Measurements from ENCODE around the gene KLHDC2. TPM values are rescaled to one million over a fixed set of nuclear protein-coding genes. Genes with fewer than 3 reads are reported as not detected.
"Not testable (repeated sequence)": the region's sequence is repeated elsewhere in the genome, so short reads cannot be mapped to it uniquely, and the experiment has no call there.

KLHDC2 gene
- polyA plus RNA-seq (17.7 to 34.0 TPM (median 29.7 TPM) in 3 replicates), polyA minus RNA-seq (4.0 to 30.4 TPM (median 15.4 TPM) in 3 replicates)
- 21.2 TPM for polyA plus RNA-seq (2011; ENCODE audit: low read depth)
- 16.2 and 28.2 TPM in 2 replicates for polyA plus RNA-seq (2011; cell fraction: cytosol; rRNA removed)
- 32.8 and 44.2 TPM in 2 replicates for polyA plus RNA-seq (2011; cell fraction: nucleus; rRNA removed)
- polyA plus RNA-seq (2012; ENCODE audit: low replicate concordance), result 17.7 and 39.0 TPM in 2 replicates
- polyA minus RNA-seq (2011; cell fraction: cytosol; rRNA and poly(A)+ RNA removed), result 23.8 TPM
- 13.3 and 19.9 TPM in 2 replicates for polyA minus RNA-seq (2011; cell fraction: nucleus; rRNA and poly(A)+ RNA removed)

- peaks cover 22% of the 10 kb centered on the region for H3K4me1 ChIP-seq (ENCODE audit: control insufficient read depth, extremely low read depth, insufficient read depth, low read length)
- H3K27ac ChIP-seq (ENCODE audit: control insufficient read depth, insufficient read depth, low read length), result peak within 1 kb of the TSS; percentile 98
- FAIRE-seq (no peak), DNase-seq (ENCODE audit: low read depth, low spot score) (no peak)
- H3K4me2 ChIP-seq (ENCODE audit: control insufficient read depth, extremely low read depth, insufficient read depth, low read depth, low read length), result peak within 1 kb of the TSS; percentile 94
- H2AFZ ChIP-seq (ENCODE audit: control insufficient read depth, low read length), result peak within 1 kb of the TSS; percentile 91
- no peaks in the 10 kb centered on the region for H3K9me3 ChIP-seq (ENCODE audit: control insufficient read depth, low read depth, low read length)
- H3K79me2 ChIP-seq (ENCODE audit: control insufficient read depth, insufficient read depth, low read length), result peaks cover 14% of the 10 kb centered on the region
- H3K27me3 ChIP-seq (ENCODE audit: control insufficient read depth, extremely low read depth, insufficient read depth, low read length), result no peaks in the 10 kb centered on the region
- H3K9me1 ChIP-seq (ENCODE audit: control insufficient read depth, extremely low read depth, insufficient read depth, low read length), result no peaks in the 10 kb centered on the region
- dilution Hi-C loops (cut with MboI; ENCODE audit: extremely low pct_ligation_motif_present, low sequenced_read_pairs), result no loop called here
- peak within 1 kb of the TSS; percentile 99 for H3K9ac ChIP-seq (ENCODE audit: control insufficient read depth, extremely low read depth, insufficient read depth, low read length)
- H3K4me3 ChIP-seq (ENCODE audit: control insufficient read depth in 2 of 3, extremely low read depth in 1 of 3, insufficient read depth in 2 of 3, low read depth in 1 of 3, low read length in 3 of 3), result peak within 1 kb of the TSS; percentile 77 to 94 (median 94)
- TF ChIP-seq CTCF (optimal IDR thresholded peaks at IDR 0.05 in 1 of 3, IDR thresholded peaks at IDR 0.05 in 1 of 3, conservative IDR thresholded peaks at IDR 0.05 in 1 of 3; ENCODE audit: extremely low read depth in 1 of 3, insufficient read depth in 2 of 3, low read length in 3 of 3) (peak in 2 of 3 experiments; percentile 17 to 65), EZH2 (IDR thresholded peaks at IDR 0.05; ENCODE audit: low read length) (no peak)
- H3K36me3 ChIP-seq (ENCODE audit: control insufficient read depth in 2 of 2, extremely low read depth in 1 of 2, insufficient read depth in 2 of 2, low read length in 2 of 2), result no peaks in the 10 kb centered on the region
- no peaks in the 10 kb centered on the region for H4K20me1 ChIP-seq (ENCODE audit: control insufficient read depth, extremely low read depth, insufficient read depth, low read length)
Measured at GRCh38 chr14:49767571-49768300, at the start of gene KLHDC2. KLHDC2 (plus strand) TSS chr14:49768153; CDS start chr14:49768469, 316 bp downstream.

GRCh38 chr14:49720744-49721143 lies 47.2 kb upstream of the KLHDC2 start:
- H3K27me3 ChIP-seq (ENCODE audit: control insufficient read depth, extremely low read depth, insufficient read depth, low read length), result no peaks in the 10 kb centered on the region
- FAIRE-seq (no peak), DNase-seq (ENCODE audit: low read depth, low spot score) (no peak)
- dilution Hi-C loops (cut with MboI; ENCODE audit: extremely low pct_ligation_motif_present, low sequenced_read_pairs), result no loop called here
- no peaks in the 10 kb centered on the region for H3K4me1 ChIP-seq (ENCODE audit: control insufficient read depth, extremely low read depth, insufficient read depth, low read length)
- no peaks in the 10 kb centered on the region for H4K20me1 ChIP-seq (ENCODE audit: control insufficient read depth, extremely low read depth, insufficient read depth, low read length)
- H3K9ac ChIP-seq (ENCODE audit: control insufficient read depth, extremely low read depth, insufficient read depth, low read length), result no peak overlapping the region
- no peaks in the 10 kb centered on the region for H3K36me3 ChIP-seq (ENCODE audit: control insufficient read depth in 2 of 2, extremely low read depth in 1 of 2, insufficient read depth in 2 of 2, low read length in 2 of 2)
- TF ChIP-seq EZH2 (IDR thresholded peaks at IDR 0.05; ENCODE audit: low read length) (no peak), CTCF (optimal IDR thresholded peaks at IDR 0.05 in 1 of 3, IDR thresholded peaks at IDR 0.05 in 1 of 3, conservative IDR thresholded peaks at IDR 0.05 in 1 of 3; ENCODE audit: extremely low read depth in 1 of 3, insufficient read depth in 2 of 3, low read length in 3 of 3) (no peak)
- H3K4me2 ChIP-seq (ENCODE audit: control insufficient read depth, extremely low read depth, insufficient read depth, low read depth, low read length), result no peak overlapping the region
- H3K9me1 ChIP-seq (ENCODE audit: control insufficient read depth, extremely low read depth, insufficient read depth, low read length), result no peaks in the 10 kb centered on the region
- H3K9me3 ChIP-seq (ENCODE audit: control insufficient read depth, low read depth, low read length), result no peaks in the 10 kb centered on the region
- no peak overlapping the region for H3K4me3 ChIP-seq (ENCODE audit: control insufficient read depth in 2 of 3, extremely low read depth in 1 of 3, insufficient read depth in 2 of 3, low read depth in 1 of 3, low read length in 3 of 3)
- H3K79me2 ChIP-seq (ENCODE audit: control insufficient read depth, insufficient read depth, low read length), result no peaks in the 10 kb centered on the region
- no peak overlapping the region for H2AFZ ChIP-seq (ENCODE audit: control insufficient read depth, low read length)
- H3K27ac ChIP-seq (ENCODE audit: control insufficient read depth, insufficient read depth, low read length), result no peak overlapping the region

- H3K4me2 ChIP-seq (ENCODE audit: control insufficient read depth, extremely low read depth, insufficient read depth, low read depth, low read length); H4K20me1 ChIP-seq (ENCODE audit: control insufficient read depth, extremely low read depth, insufficient read depth, low read length); H3K27me3 ChIP-seq (ENCODE audit: control insufficient read depth, extremely low read depth, insufficient read depth, low read length); H3K9me1 ChIP-seq (ENCODE audit: control insufficient read depth, extremely low read depth, insufficient read depth, low read length); H3K27ac ChIP-seq (ENCODE audit: control insufficient read depth, insufficient read depth, low read length); H3K9ac ChIP-seq (ENCODE audit: control insufficient read depth, extremely low read depth, insufficient read depth, low read length); H3K36me3 ChIP-seq (ENCODE audit: control insufficient read depth in 2 of 2, extremely low read depth in 1 of 2, insufficient read depth in 2 of 2, low read length in 2 of 2); H3K4me3 ChIP-seq (ENCODE audit: control insufficient read depth in 2 of 3, extremely low read depth in 1 of 3, insufficient read depth in 2 of 3, low read depth in 1 of 3, low read length in 3 of 3); H3K4me1 ChIP-seq (ENCODE audit: control insufficient read depth, extremely low read depth, insufficient read depth, low read length); DNase-seq (ENCODE audit: low read depth, low spot score); H3K79me2 ChIP-seq (ENCODE audit: control insufficient read depth, insufficient read depth, low read length); H2AFZ ChIP-seq (ENCODE audit: control insufficient read depth, low read length); dilution Hi-C loops (cut with MboI; ENCODE audit: extremely low pct_ligation_motif_present, low sequenced_read_pairs); H3K9me3 ChIP-seq (ENCODE audit: control insufficient read depth, low read depth, low read length); FAIRE-seq: not testable (repeated sequence)
Measured at GRCh38 chr14:49721733-49722435, 46.1 kb upstream of the KLHDC2 start.
